IMR-90 (cell line): Measurements from ENCODE around the gene IL17RE.

Experiments
- CEBPB ChIP-seq: IDR thresholded peaks from 2 replicates; pipeline ENCODE4 v1.6.1; 2012; ENCODE audit warnings: low read depth, low read length, improper control_type of control experiment
- CTCF ChIP-seq: conservative IDR thresholded peaks from 2 replicates; pipeline ENCODE4 v1.5.1; 2012; ENCODE audit warnings: mild to moderate bottlenecking, low read depth, low read length, improper control_type of control experiment
- FOS ChIP-seq: fragments of 150-350 bp; IDR thresholded peaks from 2 replicates; pipeline ENCODE4 v1.6.1; 2016; ENCODE audit warnings: low read depth, low read length
- MAZ ChIP-seq: IDR thresholded peaks from 2 replicates; pipeline ENCODE4 v1.6.1; 2012; ENCODE audit warnings: low read depth, mild to moderate bottlenecking, low read length, improper control_type of control experiment, moderate library complexity, borderline replicate concordance
- POLR2A ChIP-seq: IDR thresholded peaks from 2 replicates; pipeline ENCODE4 v1.6.1; 2012; ENCODE audit warnings: mild to moderate bottlenecking, low read depth, low read length
- RAD21 ChIP-seq: IDR thresholded peaks from 2 replicates; pipeline ENCODE4 v1.6.1; 2012; ENCODE audit warnings: low read length, improper control_type of control experiment
- RCOR1 ChIP-seq: IDR thresholded peaks from 2 replicates; pipeline ENCODE4 v1.6.1; 2012; ENCODE audit warnings: mild to moderate bottlenecking, low read length, improper control_type of control experiment; ENCODE audit not compliant: insufficient replicate concordance
- SMC3 ChIP-seq: fragments of 150-350 bp; IDR thresholded peaks from 2 replicates; pipeline ENCODE4 v1.6.1; 2016; ENCODE audit warnings: low read depth, mild to moderate bottlenecking, antibody characterized with exemption, low read length, moderate library complexity

- TF ChIP-seq CEBPB (no peak), CTCF (peak; percentile 79), RAD21 (peak; percentile 79), SMC3 (peak; percentile 72), POLR2A (no peak), RCOR1 (no peak), FOS (no peak), MAZ (peak; percentile 65; the same call in 1 of the 2 replicates)
These were observed 30.4 kb downstream of the IL17RE start for GRCh38 chr3:9932843-9933560.
